Measurements from ENCODE around the gene RSRC1.

RSRC1 gene

DNA sequence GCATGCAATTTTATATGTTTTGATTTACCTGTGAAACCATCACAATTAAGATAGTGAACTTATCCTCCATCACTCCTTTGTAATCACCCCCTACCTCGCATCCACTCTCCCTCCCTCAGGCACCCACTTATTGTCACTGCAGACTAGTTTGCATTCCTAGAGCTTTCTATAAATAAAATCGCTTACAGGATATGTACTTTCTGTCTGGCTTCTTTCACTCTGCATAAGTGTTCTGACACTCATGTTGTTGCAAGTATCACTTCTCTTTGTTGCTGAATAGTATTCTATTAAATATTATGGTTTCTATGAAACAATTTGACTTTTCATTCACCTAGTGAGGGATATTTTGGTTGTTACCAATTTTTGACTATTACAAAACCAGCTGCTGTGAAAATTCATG lies 139.3 kb downstream of the RSRC1 start:
- peak; percentile 3 for DNase-seq (ENCODE audit: low read depth)
- no peak overlapping the region for H3K4me3 ChIP-seq (ENCODE audit: low read depth, low read length)
- TF ChIP-seq, protein P1, sequence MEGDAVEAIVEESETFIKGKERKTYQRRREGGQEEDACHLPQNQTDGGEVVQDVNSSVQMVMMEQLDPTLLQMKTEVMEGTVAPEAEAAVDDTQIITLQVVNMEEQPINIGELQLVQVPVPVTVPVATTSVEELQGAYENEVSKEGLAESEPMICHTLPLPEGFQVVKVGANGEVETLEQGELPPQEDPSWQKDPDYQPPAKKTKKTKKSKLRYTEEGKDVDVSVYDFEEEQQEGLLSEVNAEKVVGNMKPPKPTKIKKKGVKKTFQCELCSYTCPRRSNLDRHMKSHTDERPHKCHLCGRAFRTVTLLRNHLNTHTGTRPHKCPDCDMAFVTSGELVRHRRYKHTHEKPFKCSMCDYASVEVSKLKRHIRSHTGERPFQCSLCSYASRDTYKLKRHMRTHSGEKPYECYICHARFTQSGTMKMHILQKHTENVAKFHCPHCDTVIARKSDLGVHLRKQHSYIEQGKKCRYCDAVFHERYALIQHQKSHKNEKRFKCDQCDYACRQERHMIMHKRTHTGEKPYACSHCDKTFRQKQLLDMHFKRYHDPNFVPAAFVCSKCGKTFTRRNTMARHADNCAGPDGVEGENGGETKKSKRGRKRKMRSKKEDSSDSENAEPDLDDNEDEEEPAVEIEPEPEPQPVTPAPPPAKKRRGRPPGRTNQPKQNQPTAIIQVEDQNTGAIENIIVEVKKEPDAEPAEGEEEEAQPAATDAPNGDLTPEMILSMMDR (IDR thresholded peaks at IDR 0.05; ENCODE audit: low read depth, low read length, missing control alignments) = no peak

DNA sequence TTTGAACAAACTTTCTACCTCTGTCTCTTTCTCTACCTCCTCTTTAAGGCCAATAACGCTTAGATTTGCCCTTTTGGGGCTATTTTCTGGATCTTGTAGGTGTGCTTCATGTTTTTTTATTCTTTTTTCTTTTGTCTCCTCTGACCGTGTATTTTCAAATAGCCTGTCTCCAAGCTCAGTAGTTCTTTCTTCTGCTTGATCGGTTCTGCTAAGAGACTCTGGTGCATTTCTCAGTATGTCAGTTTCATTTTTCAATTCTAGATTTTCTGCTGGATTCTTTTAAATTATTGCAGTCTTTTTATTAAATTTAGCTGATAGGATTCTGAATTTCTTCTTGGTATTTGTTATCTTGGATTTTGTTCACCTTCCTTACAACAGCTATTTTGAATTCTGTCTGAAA lies 148.7 kb downstream of the RSRC1 start:
- DNase-seq (ENCODE audit: low read depth) = no peak
- no peak overlapping the region for H3K4me3 ChIP-seq (ENCODE audit: low read depth, low read length)
- TF ChIP-seq, protein P1 (IDR thresholded peaks at IDR 0.05; ENCODE audit: low read depth, low read length, missing control alignments) = no peak

DNA sequence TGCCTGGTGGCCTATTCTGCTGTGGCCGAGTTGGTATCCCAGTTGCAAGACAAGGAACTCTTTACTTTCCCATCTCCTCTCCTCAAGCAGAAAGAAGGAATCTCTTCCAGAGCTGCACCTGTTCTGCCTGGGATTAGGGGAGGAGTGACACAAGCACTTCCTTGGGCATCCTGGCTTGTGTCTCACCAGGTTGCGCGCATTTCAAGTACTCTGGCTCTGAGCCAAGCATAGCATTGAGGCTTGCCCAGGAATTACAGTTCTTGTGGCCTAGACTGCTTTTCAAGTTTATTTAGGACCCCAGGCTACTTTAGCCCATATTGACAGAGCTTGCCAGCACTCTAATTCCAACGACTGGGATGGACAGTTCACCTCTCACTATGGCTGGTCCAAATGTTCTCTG lies 150.5 kb downstream of the RSRC1 start:
- H3K4me3 ChIP-seq (ENCODE audit: low read depth, low read length) = no peak overlapping the region
- TF ChIP-seq, protein P1 (IDR thresholded peaks at IDR 0.05; ENCODE audit: low read depth, low read length, missing control alignments) = no peak
- DNase-seq (ENCODE audit: low read depth) = no peak

DNA sequence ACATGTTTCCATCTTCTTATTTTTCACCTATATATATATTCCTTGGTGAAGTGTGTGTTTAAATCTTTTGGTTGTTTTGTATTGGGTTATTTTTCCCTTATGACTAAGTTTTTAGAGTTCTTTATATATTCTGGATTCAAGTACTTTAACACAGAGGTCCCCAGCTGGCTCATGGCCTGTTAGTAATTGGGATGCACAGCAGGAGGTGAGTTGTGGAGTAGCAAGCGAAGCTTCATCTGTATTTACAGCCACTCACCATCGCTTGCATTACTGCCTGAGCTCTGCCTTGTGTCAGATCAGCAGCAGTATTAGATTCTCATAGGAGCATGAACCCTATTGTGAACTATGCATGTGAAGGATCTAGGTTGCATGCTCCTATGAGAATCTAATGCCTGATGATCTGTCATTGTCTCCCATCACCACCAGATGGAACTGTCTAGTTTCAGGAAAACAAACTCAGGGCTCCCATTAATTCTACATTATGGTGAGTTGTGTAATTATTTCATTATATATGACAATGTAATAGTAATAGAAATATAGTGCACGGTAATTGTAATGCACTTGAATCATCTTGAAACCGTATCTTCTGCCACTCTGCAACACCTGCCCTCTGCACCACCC lies 151.6 kb downstream of the RSRC1 start:
- no peak overlapping the region for H3K4me3 ChIP-seq (ENCODE audit: low read depth, low read length)
- TF ChIP-seq, protein P1 (IDR thresholded peaks at IDR 0.05; ENCODE audit: low read depth, low read length, missing control alignments) = no peak
- DNase-seq (ENCODE audit: low read depth) = no peak

DNA sequence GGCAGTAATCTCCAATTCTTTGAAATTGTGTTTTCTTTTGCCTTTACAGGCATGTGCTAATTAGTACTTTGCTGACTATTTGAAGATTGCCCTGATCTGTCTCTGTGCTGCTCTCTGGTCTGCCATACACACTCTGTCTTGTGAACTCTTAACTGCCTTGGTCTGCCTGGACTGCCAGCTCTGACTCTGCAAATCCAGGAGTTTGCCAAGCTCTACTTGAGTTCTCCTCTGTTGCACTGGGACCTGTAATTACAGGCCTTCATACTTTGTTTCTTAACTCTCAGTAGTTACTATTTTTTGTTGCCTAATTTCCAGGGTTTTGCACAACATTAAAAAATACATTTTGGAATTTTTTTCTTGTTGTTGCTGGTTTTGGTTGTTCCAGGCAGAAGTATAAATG lies 155.0 kb downstream of the RSRC1 start:
- TF ChIP-seq, protein P1 (IDR thresholded peaks at IDR 0.05; ENCODE audit: low read depth, low read length, missing control alignments) = no peak
- no peak for DNase-seq (ENCODE audit: low read depth)
- no peak overlapping the region for H3K4me3 ChIP-seq (ENCODE audit: low read depth, low read length)

DNA sequence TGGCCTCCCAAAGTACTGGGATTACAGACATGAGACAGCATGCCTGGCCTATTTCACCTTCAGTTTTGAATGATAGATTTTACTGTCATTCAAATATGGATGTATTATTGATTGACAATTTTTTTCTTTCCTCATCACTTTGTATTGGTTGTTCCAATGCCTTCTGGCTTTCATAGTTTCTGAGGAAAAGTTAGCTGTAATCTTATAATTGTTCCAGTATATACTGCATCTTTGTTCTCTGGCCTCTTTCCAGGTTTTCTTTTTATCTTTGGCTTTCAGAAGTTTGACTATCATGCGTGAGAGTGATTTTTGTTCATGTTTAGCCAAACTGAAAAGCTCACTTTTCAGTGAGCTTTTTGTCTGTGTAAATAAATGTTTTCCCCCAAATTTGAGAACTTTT lies 157.1 kb downstream of the RSRC1 start:
- DNase-seq (ENCODE audit: low read depth) = no peak
- no peak overlapping the region for H3K4me3 ChIP-seq (ENCODE audit: low read depth, low read length)
- TF ChIP-seq, protein P1 (IDR thresholded peaks at IDR 0.05; ENCODE audit: low read depth, low read length, missing control alignments) = no peak

DNA sequence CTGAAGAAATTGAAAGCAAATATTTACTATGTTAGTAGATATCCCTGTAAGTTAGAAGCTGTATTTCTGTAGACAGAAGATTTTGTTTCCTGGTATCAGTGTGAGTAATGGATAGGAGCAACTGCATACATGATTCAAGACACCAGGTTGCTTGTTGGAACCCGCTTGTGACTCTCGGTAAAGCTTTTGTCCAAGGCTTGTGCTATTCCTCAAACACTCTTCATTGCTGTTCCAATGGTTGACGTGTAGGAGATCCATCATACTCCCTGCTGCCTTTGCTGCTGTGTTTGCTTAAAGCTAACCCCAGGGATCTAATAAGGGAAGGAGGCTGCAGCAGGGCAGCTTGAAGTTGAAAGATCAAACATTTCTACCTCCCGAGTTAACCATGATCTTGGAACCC lies 160.1 kb downstream of the RSRC1 start:
- TF ChIP-seq, protein P1 (IDR thresholded peaks at IDR 0.05; ENCODE audit: low read depth, low read length, missing control alignments) = no peak
- DNase-seq (ENCODE audit: low read depth) = no peak
- H3K4me3 ChIP-seq (ENCODE audit: low read depth, low read length) = no peak overlapping the region

Measured in GM12864 (cell line).